Adipocyte (in vitro differentiated cells): ENCODE results near the gene ARHGAP8.
A peak's percentile ranks its signal among the peaks of the same experiment; 100 is the strongest.
"Not testable (repeated sequence)": the region's sequence is repeated elsewhere in the genome, so short reads cannot be mapped to it uniquely, and the experiment has no call there.

Experiments used
- DNase-seq: peaks from one replicate; pipeline ENCODE4 v3.0.0-alpha.2; 2015; ENCODE audit warnings: low read depth
- H3K27me3 ChIP-seq: replicated peaks from 2 replicates; pipeline ENCODE4 v1.7.0; 2013; ENCODE audit warnings: mild to moderate bottlenecking, low read length, moderate library complexity; ENCODE audit not compliant: control insufficient read depth, insufficient read depth
- H3K36me3 ChIP-seq: 2 replicates; pipeline ENCODE4 v1.7.0; 2013; ENCODE audit warnings: low read length, mild to moderate bottlenecking, moderate library complexity; ENCODE audit not compliant: control insufficient read depth, insufficient read depth, severe bottlenecking
- H3K4me1 ChIP-seq: 2 replicates; pipeline ENCODE4 v1.7.0; 2013; ENCODE audit warnings: mild to moderate bottlenecking, low read length, moderate library complexity; ENCODE audit not compliant: control insufficient read depth, insufficient read depth
- H3K4me3 ChIP-seq: 2 replicates; pipeline ENCODE4 v1.7.0; 2013; ENCODE audit warnings: mild to moderate bottlenecking, low read length, moderate library complexity
- H3K9ac ChIP-seq: 2 replicates; pipeline ENCODE4 v1.7.0; 2013; ENCODE audit warnings: mild to moderate bottlenecking, low read length, moderate library complexity
- H3K9me3 ChIP-seq: 2 replicates; pipeline ENCODE4 v1.7.0; 2013; ENCODE audit warnings: mild to moderate bottlenecking, low read length, moderate library complexity; ENCODE audit not compliant: control insufficient read depth

The ARHGAP8 gene

GRCh38 chr22:44743247-44743646 is 9.1 kb upstream of the ARHGAP8 start:
- Histone ChIP-seq H3K36me3 (no peaks in the 10 kb centered on the region), H3K4me3 (no peak overlapping the region), H3K9ac (no peak overlapping the region), H3K4me1 (no peaks in the 10 kb centered on the region), H3K27me3 (peaks cover 33% of the 10 kb centered on the region), H3K9me3 (no peaks in the 10 kb centered on the region)
- DNase-seq: no peak

GRCh38 chr22:44743804-44744211 is 8.6 kb upstream of the ARHGAP8 start:
- Histone ChIP-seq H3K9me3 (no peaks in the 10 kb centered on the region), H3K4me3 (no peak overlapping the region), H3K4me1 (no peaks in the 10 kb centered on the region), H3K27me3 (peaks cover 33% of the 10 kb centered on the region), H3K36me3 (no peaks in the 10 kb centered on the region), H3K9ac (no peak overlapping the region)
- no peak for DNase-seq

GRCh38 chr22:44745853-44746789 is 6.3 kb upstream of the ARHGAP8 start:
- Histone ChIP-seq H3K4me3 (no peak overlapping the region), H3K9ac (no peak overlapping the region), H3K9me3 (peaks cover 5% of the 10 kb centered on the region), H3K4me1 (no peaks in the 10 kb centered on the region), H3K36me3 (no peaks in the 10 kb centered on the region), H3K27me3 (peaks cover 33% of the 10 kb centered on the region)
- DNase-seq: no peak

GRCh38 chr22:44747784-44748127 is 4.6 kb upstream of the ARHGAP8 start:
- DNase-seq, H3K4me3 ChIP-seq, H3K4me1 ChIP-seq, H3K9ac ChIP-seq, H3K9me3 ChIP-seq, H3K36me3 ChIP-seq: not testable (repeated sequence)
- H3K27me3 ChIP-seq: peaks cover 35% of the 10 kb centered on the region

- Histone ChIP-seq H3K4me1 (peaks cover 5% of the 10 kb centered on the region), H3K9ac (no peak overlapping the region), H3K4me3 (no peak overlapping the region), H3K9me3 (peaks cover 5% of the 10 kb centered on the region), H3K36me3 (no peaks in the 10 kb centered on the region), H3K27me3 (peaks cover 30% of the 10 kb centered on the region)
- DNase-seq: no peak
These were observed 3.9 kb upstream of the ARHGAP8 start for GRCh38 chr22:44748524-44748923.

GRCh38 chr22:44750481-44750880 is 1.9 kb upstream of the ARHGAP8 start:
- Histone ChIP-seq H3K9me3 (peaks cover 5% of the 10 kb centered on the region), H3K36me3 (no peaks in the 10 kb centered on the region), H3K9ac (no peak overlapping the region), H3K27me3 (peaks cover 23% of the 10 kb centered on the region), H3K4me3 (no peak overlapping the region), H3K4me1 (peaks cover 12% of the 10 kb centered on the region)
- DNase-seq: no peak

GRCh38 chr22:44753189-44754042 is 1.0 kb downstream of the ARHGAP8 start:
- DNase-seq: peak; percentile 57
- Histone ChIP-seq H3K4me3 (peak overlapping the region; percentile 35), H3K9ac (peak overlapping the region; percentile 14)

GRCh38 chr22:44754998-44755397 is 2.6 kb downstream of the ARHGAP8 start:
- no peak for DNase-seq
- peaks cover 5% of the 10 kb centered on the region for H3K9me3 ChIP-seq
- peaks cover 12% of the 10 kb centered on the region for H3K4me1 ChIP-seq
- H3K36me3 ChIP-seq: no peaks in the 10 kb centered on the region
- H3K27me3 ChIP-seq: peaks cover 19% of the 10 kb centered on the region
- H3K9ac ChIP-seq: no peak overlapping the region
- no peak overlapping the region for H3K4me3 ChIP-seq

More at GRCh38 chr22:44753189-44754042, 1.0 kb downstream of the ARHGAP8 start:
- Histone ChIP-seq H3K27me3 (peaks cover 19% of the 10 kb centered on the region), H3K36me3 (no peaks in the 10 kb centered on the region), H3K9me3 (peaks cover 5% of the 10 kb centered on the region), H3K4me1 (peaks cover 12% of the 10 kb centered on the region)

GRCh38 chr22:44755417-44755816 is 3.0 kb downstream of the ARHGAP8 start:
- no peak for DNase-seq
- Histone ChIP-seq H3K4me1 (peaks cover 12% of the 10 kb centered on the region), H3K9ac (no peak overlapping the region), H3K9me3 (peaks cover 4% of the 10 kb centered on the region), H3K27me3 (peaks cover 19% of the 10 kb centered on the region), H3K4me3 (no peak overlapping the region), H3K36me3 (no peaks in the 10 kb centered on the region)

- DNase-seq: no peak
- no peaks in the 10 kb centered on the region for H3K36me3 ChIP-seq
- peaks cover 12% of the 10 kb centered on the region for H3K4me1 ChIP-seq
- no peak overlapping the region for H3K4me3 ChIP-seq
- H3K27me3 ChIP-seq: peaks cover 22% of the 10 kb centered on the region
- no peaks in the 10 kb centered on the region for H3K9me3 ChIP-seq
- H3K9ac ChIP-seq: no peak overlapping the region
These were observed 3.6 kb downstream of the ARHGAP8 start for GRCh38 chr22:44755956-44756361.

- Histone ChIP-seq H3K36me3 (no peaks in the 10 kb centered on the region), H3K9me3 (no peaks in the 10 kb centered on the region), H3K9ac (no peak overlapping the region), H3K4me1 (peaks cover 7% of the 10 kb centered on the region), H3K4me3 (no peak overlapping the region), H3K27me3 (peaks cover 21% of the 10 kb centered on the region)
- DNase-seq: peak; percentile 59
These were observed 6.1 kb downstream of the ARHGAP8 start for GRCh38 chr22:44758344-44758973.
